ENCODE data around the gene TDRD6. TPM values are rescaled to one million over a fixed set of nuclear protein-coding genes. Genes with fewer than 3 reads are reported as not detected.

Gene TDRD6
- total and polyA plus RNA-seq, 2 donors (not counting 1 experiment from before 2014, with no cell fraction given): 0.01 to 0.33 TPM

DNA sequence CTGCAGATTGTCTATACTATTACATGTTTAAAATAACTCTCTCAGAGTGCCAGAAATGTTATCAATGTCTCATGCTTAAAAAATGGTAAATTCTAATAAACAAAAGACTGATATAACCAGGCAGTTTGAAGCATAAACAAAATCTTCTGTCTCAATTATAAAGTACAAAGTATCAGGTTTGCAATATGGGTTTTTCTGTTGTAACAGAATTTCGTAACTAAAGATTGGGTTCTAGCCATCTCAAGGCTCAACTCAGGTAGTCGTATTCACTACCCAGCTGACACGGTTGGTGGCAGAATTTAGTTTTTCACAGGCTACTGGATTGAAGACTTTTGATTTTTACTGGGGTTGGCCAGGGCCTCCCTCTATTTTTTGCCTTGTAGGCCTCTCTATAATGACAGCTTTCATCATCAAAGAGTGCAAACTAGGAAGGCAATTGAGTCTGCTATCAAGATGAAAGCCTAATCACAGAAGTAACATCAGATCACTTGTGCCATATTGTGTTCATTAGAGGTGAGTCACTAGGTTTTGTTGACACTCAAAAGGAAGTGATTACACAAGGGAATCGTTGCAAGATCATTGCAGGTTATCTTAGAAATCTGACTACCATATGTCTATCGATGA lies 38.7 kb upstream of the TDRD6 start:
- DNase-seq (ENCODE audit: low read depth in 2 of 2): peak in 1 of 2 donors; percentile 23
- Histone ChIP-seq H3K36me3 (ENCODE audit: control insufficient read depth, insufficient read depth, low read length) (no peaks in the 10 kb centered on the region), H3K4me2 (ENCODE audit: extremely low read depth, insufficient read depth, low read length) (no peak overlapping the region)

DNA sequence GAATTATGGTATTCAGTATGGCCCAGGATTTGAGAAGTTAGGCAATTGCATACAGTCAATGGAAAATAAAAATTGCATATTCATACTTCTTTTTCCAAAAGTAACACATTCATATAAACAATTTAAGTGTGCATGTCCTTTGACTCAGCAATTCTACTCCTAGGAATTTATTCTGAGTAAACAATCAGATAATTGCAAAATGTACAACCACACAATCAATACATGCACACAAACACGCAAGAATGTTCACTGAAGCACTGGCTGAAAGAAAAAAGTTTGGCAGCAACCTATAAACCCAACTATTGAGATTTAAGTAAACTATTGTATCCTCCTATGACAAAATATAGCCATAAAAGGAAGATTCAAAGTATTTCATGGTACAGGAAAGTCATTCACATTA lies 36.7 kb upstream of the TDRD6 start:
- no peak overlapping the region for H2AFZ ChIP-seq (ENCODE audit: low read length)
- H3K36me3 ChIP-seq (ENCODE audit: control insufficient read depth, insufficient read depth, low read length): no peaks in the 10 kb centered on the region
- H3K4me1 ChIP-seq (ENCODE audit: control insufficient read depth, extremely low read depth, insufficient read depth, low read length): no peaks in the 10 kb centered on the region
- H3K27ac ChIP-seq (ENCODE audit: insufficient read depth, low read length): no peak overlapping the region
- no peaks in the 10 kb centered on the region for H4K20me1 ChIP-seq (ENCODE audit: control insufficient read depth, extremely low read depth, insufficient read depth, low read length)
- H3K79me2 ChIP-seq (ENCODE audit: control insufficient read depth, insufficient read depth, low read length): no peaks in the 10 kb centered on the region
- H3K4me3 ChIP-seq (replicated peaks in 1 of 4; ENCODE audit: control extremely low read depth in 1 of 4, insufficient read depth in 1 of 4, low read depth in 3 of 4, low read length in 4 of 4): no peak overlapping the region
- no peak overlapping the region for H3K9ac ChIP-seq (ENCODE audit: insufficient read depth, low read length)
- no peaks in the 10 kb centered on the region for H3K9me3 ChIP-seq (ENCODE audit: control insufficient read depth, insufficient read depth, low read depth, low read length)
- no peak overlapping the region for H3K4me2 ChIP-seq (ENCODE audit: extremely low read depth, insufficient read depth, low read length)
- H3K27me3 ChIP-seq (ENCODE audit: control insufficient read depth, insufficient read depth, low read length): no peaks in the 10 kb centered on the region
- TF ChIP-seq EZH2 (IDR thresholded peaks at IDR 0.05; ENCODE audit: low read length, missing control alignments) (no peak), CTCF (conservative IDR thresholded peaks at IDR 0.05 in 1 of 2, IDR thresholded peaks at IDR 0.05 in 1 of 2; ENCODE audit: low read depth in 1 of 2, low read length in 2 of 2) (no peak)
- DNase-seq (ENCODE audit: low read depth in 2 of 2): peak in 1 of 2 donors; percentile 83

More for the DNA sequence above, 38.7 kb upstream of the TDRD6 start:
- Histone ChIP-seq H3K79me2 (ENCODE audit: control insufficient read depth, insufficient read depth, low read length) (no peaks in the 10 kb centered on the region), H3K9ac (ENCODE audit: insufficient read depth, low read length) (no peak overlapping the region), H3K27me3 (ENCODE audit: control insufficient read depth, insufficient read depth, low read length) (no peaks in the 10 kb centered on the region), H4K20me1 (ENCODE audit: control insufficient read depth, extremely low read depth, insufficient read depth, low read length) (no peaks in the 10 kb centered on the region), H3K4me3 (replicated peaks in 1 of 4; ENCODE audit: control extremely low read depth in 1 of 4, insufficient read depth in 1 of 4, low read depth in 3 of 4, low read length in 4 of 4) (no peak overlapping the region), H3K27ac (ENCODE audit: insufficient read depth, low read length) (no peak overlapping the region), H2AFZ (ENCODE audit: low read length) (no peak overlapping the region), H3K9me3 (ENCODE audit: control insufficient read depth, insufficient read depth, low read depth, low read length) (no peaks in the 10 kb centered on the region), H3K4me1 (ENCODE audit: control insufficient read depth, extremely low read depth, insufficient read depth, low read length) (no peaks in the 10 kb centered on the region)
- TF ChIP-seq EZH2 (IDR thresholded peaks at IDR 0.05; ENCODE audit: low read length, missing control alignments): no peak
- no peak for TF ChIP-seq CTCF (conservative IDR thresholded peaks at IDR 0.05 in 1 of 2, IDR thresholded peaks at IDR 0.05 in 1 of 2; ENCODE audit: low read depth in 1 of 2, low read length in 2 of 2)

GRCh38 chr6:46651816-46652215 lies 35.9 kb upstream of the TDRD6 start:
- no peak overlapping the region for H2AFZ ChIP-seq (ENCODE audit: low read length)
- no peaks in the 10 kb centered on the region for H3K4me1 ChIP-seq (ENCODE audit: control insufficient read depth, extremely low read depth, insufficient read depth, low read length)

More at GRCh38 chr6:46651816-46652215, 35.9 kb upstream of the TDRD6 start:
- TF ChIP-seq CTCF (conservative IDR thresholded peaks at IDR 0.05 in 1 of 2, IDR thresholded peaks at IDR 0.05 in 1 of 2; ENCODE audit: low read depth in 1 of 2, low read length in 2 of 2) (no peak), EZH2 (IDR thresholded peaks at IDR 0.05; ENCODE audit: low read length, missing control alignments) (no peak)
- H3K79me2 ChIP-seq (ENCODE audit: control insufficient read depth, insufficient read depth, low read length): no peaks in the 10 kb centered on the region
- H3K9ac ChIP-seq (ENCODE audit: insufficient read depth, low read length): no peak overlapping the region
- DNase-seq (ENCODE audit: low read depth in 2 of 2): no peak
- no peaks in the 10 kb centered on the region for H3K9me3 ChIP-seq (ENCODE audit: control insufficient read depth, insufficient read depth, low read depth, low read length)
- H3K4me2 ChIP-seq (ENCODE audit: extremely low read depth, insufficient read depth, low read length): peak overlapping the region; percentile 98
- H3K27ac ChIP-seq (ENCODE audit: insufficient read depth, low read length): no peak overlapping the region
- no peaks in the 10 kb centered on the region for H4K20me1 ChIP-seq (ENCODE audit: control insufficient read depth, extremely low read depth, insufficient read depth, low read length)
- no peaks in the 10 kb centered on the region for H3K36me3 ChIP-seq (ENCODE audit: control insufficient read depth, insufficient read depth, low read length)
- peak overlapping the region; percentile 87 to 96 (median 90) for H3K4me3 ChIP-seq (replicated peaks in 1 of 4; ENCODE audit: control extremely low read depth in 1 of 4, insufficient read depth in 1 of 4, low read depth in 3 of 4, low read length in 4 of 4)
- no peaks in the 10 kb centered on the region for H3K27me3 ChIP-seq (ENCODE audit: control insufficient read depth, insufficient read depth, low read length)
